Esophagus muscularis mucosa (tissue), 3 donors: ENCODE measurements around the gene SUPT6H.

ENCODE experiments used
- CTCF ChIP-seq, 3 experiments: fragments of 200-600 bp in 2 of 3; fragments of 450-650 bp in 1 of 3; sonication (generic) in 2 of 3; IDR thresholded peaks; one replicate each; pipeline ENCODE4 v1.5.1; 2017 to 2019; ENCODE audit warnings: antibody characterized with exemption in 3 of 3, mild to moderate bottlenecking in 2 of 3, moderate library complexity in 1 of 3
- POLR2A ChIP-seq: fragments of 450-650 bp; IDR thresholded peaks from one replicate; pipeline ENCODE4 v1.6.1; 2017; ENCODE audit warnings: antibody characterized with exemption, moderate library complexity, mild to moderate bottlenecking, low read depth

GRCh38 chr17:28620010-28620409, 42.0 kb upstream of the SUPT6H start:
- TF ChIP-seq CTCF (IDR thresholded peaks at IDR 0.05), result no peak
- TF ChIP-seq POLR2A, result no peak
